HCT116 (cell line): ENCODE measurements around the gene HOXB2. TPM values are rescaled to one million over a fixed set of nuclear protein-coding genes. Genes with fewer than 3 reads are reported as not detected.

ENCODE experiments used
- ATAC-seq: fragments of 200-7000 bp; cut with Tn5 transposase; 2 replicates; pipeline ENCODE4 v1.9.1; 2020; ENCODE audit warnings: mild to moderate bottlenecking, moderate library complexity
- BruUV-seq: library from RNA; stranded (reverse); fragments of 400-500 nt; replicated peaks from 2 replicates; lab custom pipeline; 2021; lab: Mats Ljungman, UMichigan
- CTCF ChIA-PET: fragments of 300-600 bp; sonication (Branson Sonifier 250); formaldehyde crosslinking; loops from one replicate; lab custom pipeline; 2021; ENCODE audit warnings: antibody characterized with exemption; lab: Charles Lee
- POLR2A ChIA-PET: fragments of 300-600, 350-600 bp; sonication (Branson Sonifier 250); formaldehyde crosslinking; loops from one replicate; lab custom pipeline; 2021; ENCODE audit warnings: antibody characterized with exemption; lab: Charles Lee
- RAD21 ChIA-PET, 2 experiments: fragments of 300-600 bp; sonication (Branson Sonifier 250); formaldehyde crosslinking; loops; one replicate each; lab custom pipeline; 2023; ENCODE audit warnings: low total read pairs in 2 of 2; ENCODE audit not compliant: uncharacterized antibody in 2 of 2, unreplicated experiment in 2 of 2, low non-redundant PET in 1 of 2; lab: Charles Lee
- DNase-seq: peaks from one replicate; pipeline ENCODE4 v3.0.0-alpha.2; 2010; ENCODE audit warnings: low read depth, low spot score
- H2AFZ ChIP-seq: fragments of 200-600 bp; shearing (Covaris generic), sonication (generic); 2 replicates; pipeline ENCODE4 v1.6.1; 2017; ENCODE audit warnings: low read depth, mixed run types, mixed read lengths, antibody characterized with exemption, low read length; ENCODE audit not compliant: poor library complexity, severe bottlenecking
- H3K27ac ChIP-seq: 2 replicates; pipeline ENCODE4 v1.5.1; 2012; ENCODE audit warnings: low read depth, low read length
- H3K27me3 ChIP-seq: fragments of 200-600 bp; sonication (generic); 2 replicates; pipeline ENCODE4 v1.6.1; 2016; ENCODE audit warnings: mixed run types, low read length, mixed read lengths; ENCODE audit not compliant: insufficient read depth
- H3K36me3 ChIP-seq, 2 experiments: fragments of 200-500 bp in 1 of 2; fragments of 200-600 bp in 1 of 2; sonication (Bioruptor generic) in 1 of 2; sonication (generic) in 1 of 2; 2 replicates each; pipeline versions ENCODE4 v1.5.1 to v1.6.1; 2014 to 2016; ENCODE audit warnings: low read length in 2 of 2, inconsistent platforms in 1 of 2, mixed read lengths in 1 of 2, mixed run types in 1 of 2; ENCODE audit not compliant: insufficient read depth in 2 of 2, control insufficient read depth in 1 of 2
- H3K4me1 ChIP-seq, 2 experiments: fragments of 200-600 bp in 1 of 2; sonication (generic) in 1 of 2; 2 replicates each; pipeline versions ENCODE4 v1.5.1 to v1.6.1; 2012 to 2017; ENCODE audit warnings: low read length in 2 of 2, inconsistent platforms in 1 of 2, mild to moderate bottlenecking in 1 of 2, mixed read lengths in 1 of 2, mixed run types in 1 of 2, moderate library complexity in 1 of 2; ENCODE audit not compliant: insufficient read depth in 2 of 2, control insufficient read depth in 1 of 2
- H3K4me2 ChIP-seq: fragments of 200-600 bp; sonication (generic); 2 replicates; pipeline ENCODE4 v1.6.1; 2017; ENCODE audit warnings: mixed run types, low read length, mixed read lengths
- H3K4me3 ChIP-seq, 2 experiments: fragments of 200-600 bp in 1 of 2; sonication (generic) in 1 of 2; replicated peaks in 1 of 2; 2 replicates each; pipeline ENCODE4 v1.5.1; 2011 to 2016; ENCODE audit warnings: low read length in 2 of 2, control low read depth in 1 of 2, low read depth in 1 of 2, mild to moderate bottlenecking in 1 of 2, mixed read lengths in 1 of 2, mixed run types in 1 of 2
- H3K79me2 ChIP-seq: fragments of 200-600 bp; sonication (generic); 2 replicates; pipeline ENCODE4 v1.6.1; 2017; ENCODE audit warnings: mild to moderate bottlenecking, mixed run types, low read length, moderate library complexity, mixed read lengths; ENCODE audit not compliant: insufficient read depth
- H3K9ac ChIP-seq: fragments of 200-600 bp; sonication (generic); 2 replicates; pipeline ENCODE4 v1.6.1; 2016; ENCODE audit warnings: low read length, mixed read lengths
- H3K9me2 ChIP-seq: fragments of 200-600 bp; sonication (generic), shearing (Covaris generic); 2 replicates; pipeline ENCODE4 v1.6.1; 2017; ENCODE audit warnings: mixed run types, mild to moderate bottlenecking, moderate library complexity; ENCODE audit not compliant: insufficient read depth
- H3K9me3 ChIP-seq, 2 experiments: fragments of 200-500 bp in 1 of 2; fragments of 200-600 bp in 1 of 2; sonication (Bioruptor generic) in 1 of 2; sonication (generic) in 1 of 2; 2 replicates each; pipeline ENCODE4 v1.6.1; 2014 to 2017; ENCODE audit warnings: low read length in 2 of 2, mixed read lengths in 2 of 2, inconsistent platforms in 1 of 2, low read depth in 1 of 2, mild to moderate bottlenecking in 1 of 2, mixed run types in 1 of 2, moderate library complexity in 1 of 2; ENCODE audit not compliant: control insufficient read depth in 1 of 2, insufficient read depth in 1 of 2
- H4K20me1 ChIP-seq: fragments of 200-600 bp; sonication (generic), shearing (Covaris generic); 2 replicates; pipeline ENCODE4 v1.6.1; 2017; ENCODE audit warnings: mixed run types, mild to moderate bottlenecking, moderate library complexity; ENCODE audit not compliant: insufficient read depth
- CBX3 ChIP-seq: IDR thresholded peaks from 2 replicates; pipeline ENCODE4 v1.6.1; 2012; ENCODE audit warnings: low read depth
- CEBPB ChIP-seq: IDR thresholded peaks from 2 replicates; pipeline ENCODE4 v1.6.1; 2012; ENCODE audit warnings: low read depth
- EGR1 ChIP-seq: IDR thresholded peaks from 2 replicates; pipeline ENCODE4 v1.6.1; 2012; ENCODE audit warnings: low read depth
- EZH2 ChIP-seq: fragments of 200-600 bp; sonication (generic); IDR thresholded peaks from 2 replicates; pipeline ENCODE4 v1.6.1; 2017; ENCODE audit warnings: antibody characterized with exemption, mixed run types
- FOSL1 ChIP-seq: IDR thresholded peaks from 2 replicates; pipeline ENCODE4 v1.6.1; 2012; ENCODE audit warnings: low read depth
- JUND ChIP-seq: IDR thresholded peaks from 2 replicates; pipeline ENCODE4 v1.6.1; 2012
- POLR2A ChIP-seq: IDR thresholded peaks from 2 replicates; pipeline ENCODE4 v1.7.0; 2011; ENCODE audit warnings: borderline replicate concordance; ENCODE audit not compliant: insufficient read depth, insufficient read length; ENCODE audit errors: extremely low read depth
- SP1 ChIP-seq: IDR thresholded peaks from 2 replicates; pipeline ENCODE4 v1.6.1; 2012; ENCODE audit warnings: low read depth
- SRF ChIP-seq: IDR thresholded peaks from 2 replicates; pipeline ENCODE4 v1.6.1; 2012; ENCODE audit warnings: low read depth
- ZFX ChIP-seq: fragments of 450-650 bp; IDR thresholded peaks from 2 replicates; pipeline ENCODE4 v1.6.1; 2017
- ZNF274 ChIP-seq: fragments of 200-500 bp; sonication (Bioruptor generic); IDR thresholded peaks from 2 replicates; pipeline ENCODE4 v1.6.1; 2014; ENCODE audit warnings: mild to moderate bottlenecking, low read depth, low read length, inconsistent platforms
- intact Hi-C: fragments of 100-400 bp; cut with micrococcal nuclease; formaldehyde crosslinking; loops from 2 replicates; pipeline ENCODE4 v1.10.0; 2022
- total RNA-seq: library from RNA; stranded (reverse); gene quantifications from one replicate; pipeline ENCODE4 v1.2.1, GENCODE V29; 2021; ENCODE audit not compliant: unreplicated experiment
- TF ChIP-seq, protein P1 (sequence below), 3 experiments: fragments of 200-600 bp in 1 of 3; sonication (generic) in 1 of 3; IDR thresholded peaks in 2 of 3; conservative IDR thresholded peaks in 1 of 3; 2 replicates each; pipeline ENCODE4 v1.5.1; 2012 to 2017; ENCODE audit warnings: low read depth in 2 of 3, low read length in 2 of 3, antibody characterized with exemption in 1 of 3, borderline replicate concordance in 1 of 3, control low read depth in 1 of 3, mild to moderate bottlenecking in 1 of 3, mixed read lengths in 1 of 3, mixed run types in 1 of 3, moderate library complexity in 1 of 3; ENCODE audit not compliant: insufficient read depth in 1 of 3
- TF ChIP-seq, protein P2 (sequence below): IDR thresholded peaks from 2 replicates; pipeline ENCODE4 v1.6.1; 2012
- TF ChIP-seq, protein P3 (sequence below): IDR thresholded peaks from 2 replicates; pipeline ENCODE4 v1.6.1; 2011; ENCODE audit warnings: mild to moderate bottlenecking, low read length, moderate library complexity; ENCODE audit not compliant: insufficient replicate concordance; ENCODE audit errors: extremely low read depth

HOXB2 gene
- total RNA-seq, 1 experiment from 2014 or later: 2.0 TPM

DNA sequence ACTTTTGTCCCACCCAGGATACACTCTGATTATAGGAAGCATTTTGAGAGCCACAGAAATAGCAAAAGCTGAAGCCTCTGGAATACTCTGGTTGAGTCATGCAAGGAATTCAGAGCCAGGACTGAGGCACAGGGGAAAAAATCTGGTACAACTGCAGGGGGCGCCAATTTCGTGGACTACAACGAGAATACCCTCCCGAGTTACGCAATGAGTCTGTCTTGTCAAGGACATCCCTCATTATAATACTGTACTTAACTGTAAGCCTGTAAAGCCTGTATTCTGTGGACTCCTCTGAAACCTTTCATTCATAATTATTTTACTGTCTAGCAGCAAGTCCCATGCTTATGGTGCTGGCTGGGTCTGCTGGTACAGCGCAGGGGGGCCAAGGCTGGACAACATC, 21.9 kb downstream of the HOXB2 start:
- BruUV-seq: no TSS peak
- intact Hi-C loops: no loop called here
- Histone ChIP-seq H2AFZ (no peak overlapping the region), H3K9ac (no peak overlapping the region), H3K9me3 (no peaks in the 10 kb centered on the region), H3K27me3 (no peaks in the 10 kb centered on the region), H3K4me1 (peaks cover 3 to 12% of the 10 kb centered on the region in 2 experiments; a peak in 3 of 4 replicates), H3K9me2 (no peaks in the 10 kb centered on the region), H3K4me3 (no peak overlapping the region), H4K20me1 (no peaks in the 10 kb centered on the region), H3K27ac (no peak overlapping the region), H3K4me2 (no peak overlapping the region), H3K79me2 (no peaks in the 10 kb centered on the region), H3K36me3 (no peaks in the 10 kb centered on the region)
- TF ChIP-seq CBX3 (peak; percentile 67), CEBPB (peak; percentile 70), ZNF274 (no peak)
- TF ChIP-seq, protein P1, sequence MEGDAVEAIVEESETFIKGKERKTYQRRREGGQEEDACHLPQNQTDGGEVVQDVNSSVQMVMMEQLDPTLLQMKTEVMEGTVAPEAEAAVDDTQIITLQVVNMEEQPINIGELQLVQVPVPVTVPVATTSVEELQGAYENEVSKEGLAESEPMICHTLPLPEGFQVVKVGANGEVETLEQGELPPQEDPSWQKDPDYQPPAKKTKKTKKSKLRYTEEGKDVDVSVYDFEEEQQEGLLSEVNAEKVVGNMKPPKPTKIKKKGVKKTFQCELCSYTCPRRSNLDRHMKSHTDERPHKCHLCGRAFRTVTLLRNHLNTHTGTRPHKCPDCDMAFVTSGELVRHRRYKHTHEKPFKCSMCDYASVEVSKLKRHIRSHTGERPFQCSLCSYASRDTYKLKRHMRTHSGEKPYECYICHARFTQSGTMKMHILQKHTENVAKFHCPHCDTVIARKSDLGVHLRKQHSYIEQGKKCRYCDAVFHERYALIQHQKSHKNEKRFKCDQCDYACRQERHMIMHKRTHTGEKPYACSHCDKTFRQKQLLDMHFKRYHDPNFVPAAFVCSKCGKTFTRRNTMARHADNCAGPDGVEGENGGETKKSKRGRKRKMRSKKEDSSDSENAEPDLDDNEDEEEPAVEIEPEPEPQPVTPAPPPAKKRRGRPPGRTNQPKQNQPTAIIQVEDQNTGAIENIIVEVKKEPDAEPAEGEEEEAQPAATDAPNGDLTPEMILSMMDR (IDR thresholded peaks at IDR 0.05 in 2 of 3, conservative IDR thresholded peaks at IDR 0.05 in 1 of 3; ENCODE audit: borderline replicate concordance in 1 of 3, insufficient read depth in 1 of 3, low read depth in 2 of 3, low read length in 2 of 3): peak in 2 of 3 experiments; percentile 40 to 73; a peak in 4 of 6 replicates
- no peak for DNase-seq
- RAD21 ChIA-PET: no interaction called here
- ATAC-seq: 0 out of 2 replicates have a peak, but pooled peaks have one; percentile 43
- CTCF ChIA-PET: interaction anchor here (1.0 to 1.7 kb wide), 3 partner anchors 10 to 24 kb away, joined by 3 to 4 read pairs (median 3); no protein-coding TSS in a partner anchor
- POLR2A ChIA-PET: interaction anchor here (1.2 kb wide), 1 partner anchor 9 kb away, joined by 3 read pairs; no protein-coding TSS in a partner anchor

GRCh38 chr17:48522031-48522653, 22.8 kb downstream of the HOXB2 start:
- Histone ChIP-seq H3K4me1 (peaks cover 3 to 12% of the 10 kb centered on the region in 2 experiments; a peak in 3 of 4 replicates), H3K27ac (no peak overlapping the region), H3K36me3 (no peaks in the 10 kb centered on the region), H3K9me3 (no peaks in the 10 kb centered on the region), H3K27me3 (0 out of 2 replicates have a peak, but pooled peaks cover 5% of the 10 kb centered on the region), H3K4me2 (no peak overlapping the region), H2AFZ (no peak overlapping the region), H4K20me1 (no peaks in the 10 kb centered on the region), H3K79me2 (no peaks in the 10 kb centered on the region), H3K9me2 (no peaks in the 10 kb centered on the region), H3K4me3 (no peak overlapping the region), H3K9ac (no peak overlapping the region)
- DNase-seq (no peak), ATAC-seq (0 out of 2 replicates have a peak, but pooled peaks have one; percentile 22)
- intact Hi-C loops: no loop called here
- ChIA-PET CTCF (interaction anchor here (1.0 to 1.7 kb wide), 3 partner anchors 9 to 25 kb away, joined by 3 to 4 read pairs (median 3); no protein-coding TSS in a partner anchor), RAD21 (no interaction called here), POLR2A (interaction anchor here (0.7 to 1.2 kb wide), 2 partner anchors 9 to 22 kb away, joined by 3 read pairs; no protein-coding TSS in a partner anchor)
- BruUV-seq: no TSS peak
- TF ChIP-seq, protein P2, sequence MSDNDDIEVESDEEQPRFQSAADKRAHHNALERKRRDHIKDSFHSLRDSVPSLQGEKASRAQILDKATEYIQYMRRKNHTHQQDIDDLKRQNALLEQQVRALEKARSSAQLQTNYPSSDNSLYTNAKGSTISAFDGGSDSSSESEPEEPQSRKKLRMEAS: no peak
- no peak for TF ChIP-seq ZFX
- no peak for TF ChIP-seq POLR2A
- TF ChIP-seq SP1: no peak
- no peak for TF ChIP-seq JUND
- TF ChIP-seq, protein P3, sequence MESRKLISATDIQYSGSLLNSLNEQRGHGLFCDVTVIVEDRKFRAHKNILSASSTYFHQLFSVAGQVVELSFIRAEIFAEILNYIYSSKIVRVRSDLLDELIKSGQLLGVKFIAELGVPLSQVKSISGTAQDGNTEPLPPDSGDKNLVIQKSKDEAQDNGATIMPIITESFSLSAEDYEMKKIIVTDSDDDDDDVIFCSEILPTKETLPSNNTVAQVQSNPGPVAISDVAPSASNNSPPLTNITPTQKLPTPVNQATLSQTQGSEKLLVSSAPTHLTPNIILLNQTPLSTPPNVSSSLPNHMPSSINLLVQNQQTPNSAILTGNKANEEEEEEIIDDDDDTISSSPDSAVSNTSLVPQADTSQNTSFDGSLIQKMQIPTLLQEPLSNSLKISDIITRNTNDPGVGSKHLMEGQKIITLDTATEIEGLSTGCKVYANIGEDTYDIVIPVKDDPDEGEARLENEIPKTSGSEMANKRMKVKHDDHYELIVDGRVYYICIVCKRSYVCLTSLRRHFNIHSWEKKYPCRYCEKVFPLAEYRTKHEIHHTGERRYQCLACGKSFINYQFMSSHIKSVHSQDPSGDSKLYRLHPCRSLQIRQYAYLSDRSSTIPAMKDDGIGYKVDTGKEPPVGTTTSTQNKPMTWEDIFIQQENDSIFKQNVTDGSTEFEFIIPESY: no peak
- TF ChIP-seq SRF: no peak
- TF ChIP-seq EZH2: no peak
- no peak for TF ChIP-seq CBX3
- no peak for TF ChIP-seq EGR1
- TF ChIP-seq CEBPB: no peak
- TF ChIP-seq FOSL1: no peak
